ACC112 (cell line): ENCODE measurements around the gene PVR.
"Not testable (repeated sequence)": the region's sequence is repeated elsewhere in the genome, so short reads cannot be mapped to it uniquely, and the experiment has no call there.

ENCODE experiments used
- H2AFZ ChIP-seq: fragments of 200-600 bp; sonication (generic); one replicate; pipeline ENCODE4 v1.6.0; 2017; ENCODE audit warnings: antibody characterized with exemption, low read length; ENCODE audit not compliant: unreplicated experiment
- H3K27ac ChIP-seq: fragments of 200-600 bp; sonication (generic); 2 replicates; pipeline ENCODE4 v1.5.1; 2014; ENCODE audit warnings: low read depth, mild to moderate bottlenecking, antibody characterized with exemption, low read length, moderate library complexity
- H3K27me3 ChIP-seq: fragments of 200-600 bp; sonication (generic); 2 replicates; pipeline ENCODE4 v1.6.1; 2014; ENCODE audit warnings: mild to moderate bottlenecking, antibody characterized with exemption, low read length, moderate library complexity, mixed read lengths; ENCODE audit not compliant: insufficient read depth
- H3K36me3 ChIP-seq: fragments of 200-600 bp; sonication (generic); 2 replicates; pipeline ENCODE4 v1.6.1; 2016; ENCODE audit warnings: mild to moderate bottlenecking, antibody characterized with exemption, low read length, moderate library complexity, mixed read lengths; ENCODE audit not compliant: insufficient read depth
- H3K4me1 ChIP-seq: fragments of 200-600 bp; sonication (generic); one replicate; pipeline ENCODE4 v1.6.1; 2016; ENCODE audit warnings: low read length, mixed read lengths; ENCODE audit not compliant: insufficient read depth, unreplicated experiment, control insufficient read depth
- H3K4me3 ChIP-seq: fragments of 200-600 bp; sonication (generic); 2 replicates; pipeline ENCODE4 v1.5.1; 2014; ENCODE audit warnings: mild to moderate bottlenecking, low read depth, low read length
- H3K79me2 ChIP-seq: fragments of 200-600 bp; sonication (generic); one replicate; pipeline ENCODE4 v1.6.0; 2016; ENCODE audit warnings: low read length; ENCODE audit not compliant: control insufficient read depth, unreplicated experiment, insufficient read depth

The PVR gene

DNA sequence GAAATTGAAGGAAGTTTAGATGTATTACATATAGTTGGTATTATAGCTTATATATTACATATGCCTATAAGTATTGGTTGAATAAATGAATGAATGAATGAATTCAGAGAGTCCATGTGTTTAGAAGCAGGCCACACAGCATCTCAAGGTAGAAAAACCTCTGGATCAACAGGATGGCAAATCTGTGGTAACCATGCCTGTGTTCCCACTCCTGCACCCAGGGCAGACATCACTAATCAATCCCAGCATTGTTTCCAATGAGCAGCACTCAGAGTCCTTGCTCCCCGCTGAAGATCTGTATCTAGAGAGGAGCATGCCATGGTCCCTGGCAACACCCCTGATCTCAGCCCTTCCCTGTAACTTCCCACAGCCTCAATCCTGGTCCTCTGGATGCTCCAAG, 28.5 kb downstream of the PVR start:
- Histone ChIP-seq H3K79me2 (no peaks in the 10 kb centered on the region), H3K4me1 (peaks cover 4% of the 10 kb centered on the region), H3K27ac (no peak overlapping the region), H3K36me3 (no peaks in the 10 kb centered on the region), H3K27me3 (no peaks in the 10 kb centered on the region), H3K4me3 (no peak overlapping the region), H2AFZ (no peak overlapping the region)

DNA sequence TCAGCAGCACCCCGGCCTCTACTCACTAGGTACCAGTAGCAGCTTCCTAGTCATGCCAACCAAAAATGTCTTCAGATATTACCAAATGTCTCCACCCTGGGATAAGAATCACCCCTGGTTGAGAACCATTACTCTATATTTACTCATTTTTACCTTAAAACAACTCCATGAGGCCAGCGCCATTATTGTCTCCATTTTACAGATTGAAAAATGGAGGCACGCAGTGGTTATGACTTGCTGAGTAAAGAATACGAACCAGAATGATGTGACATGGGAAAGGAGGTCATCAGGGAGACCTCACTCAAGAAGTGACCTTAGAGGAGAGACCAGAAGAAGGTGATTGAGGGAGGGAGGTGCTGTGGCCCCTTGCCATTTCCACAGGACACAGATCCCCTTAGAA, 29.8 kb downstream of the PVR start:
- Histone ChIP-seq H3K4me1 (peaks cover 7% of the 10 kb centered on the region), H3K27ac (no peak overlapping the region), H3K4me3 (no peak overlapping the region), H3K79me2 (no peaks in the 10 kb centered on the region), H3K27me3 (no peaks in the 10 kb centered on the region), H3K36me3 (no peaks in the 10 kb centered on the region), H2AFZ (no peak overlapping the region)

DNA sequence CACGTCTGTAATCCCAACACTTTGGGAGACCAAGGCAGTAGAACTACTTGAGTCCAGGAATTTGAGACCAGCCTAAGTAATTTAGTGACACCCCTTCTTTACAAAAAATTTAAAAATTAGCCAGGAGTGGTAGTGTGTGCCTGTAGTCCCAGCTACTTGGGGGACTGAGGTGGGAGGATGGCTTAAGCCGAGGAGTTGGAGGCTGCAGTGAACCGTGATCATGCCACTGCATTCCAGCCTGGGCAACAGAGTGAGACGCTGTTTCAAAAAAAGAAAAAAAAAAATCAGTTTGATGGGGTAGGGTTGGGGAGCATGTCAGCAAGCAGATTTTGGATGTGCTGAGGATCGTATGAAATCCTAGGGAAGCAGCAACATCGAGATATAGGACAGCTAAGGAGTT, 31.8 kb downstream of the PVR start:
- Histone ChIP-seq H3K79me2 (no peaks in the 10 kb centered on the region), H3K27me3 (no peaks in the 10 kb centered on the region), H2AFZ (no peak overlapping the region), H3K4me3 (no peak overlapping the region), H3K36me3 (no peaks in the 10 kb centered on the region), H3K4me1 (peaks cover 7% of the 10 kb centered on the region), H3K27ac (no peak overlapping the region)

DNA sequence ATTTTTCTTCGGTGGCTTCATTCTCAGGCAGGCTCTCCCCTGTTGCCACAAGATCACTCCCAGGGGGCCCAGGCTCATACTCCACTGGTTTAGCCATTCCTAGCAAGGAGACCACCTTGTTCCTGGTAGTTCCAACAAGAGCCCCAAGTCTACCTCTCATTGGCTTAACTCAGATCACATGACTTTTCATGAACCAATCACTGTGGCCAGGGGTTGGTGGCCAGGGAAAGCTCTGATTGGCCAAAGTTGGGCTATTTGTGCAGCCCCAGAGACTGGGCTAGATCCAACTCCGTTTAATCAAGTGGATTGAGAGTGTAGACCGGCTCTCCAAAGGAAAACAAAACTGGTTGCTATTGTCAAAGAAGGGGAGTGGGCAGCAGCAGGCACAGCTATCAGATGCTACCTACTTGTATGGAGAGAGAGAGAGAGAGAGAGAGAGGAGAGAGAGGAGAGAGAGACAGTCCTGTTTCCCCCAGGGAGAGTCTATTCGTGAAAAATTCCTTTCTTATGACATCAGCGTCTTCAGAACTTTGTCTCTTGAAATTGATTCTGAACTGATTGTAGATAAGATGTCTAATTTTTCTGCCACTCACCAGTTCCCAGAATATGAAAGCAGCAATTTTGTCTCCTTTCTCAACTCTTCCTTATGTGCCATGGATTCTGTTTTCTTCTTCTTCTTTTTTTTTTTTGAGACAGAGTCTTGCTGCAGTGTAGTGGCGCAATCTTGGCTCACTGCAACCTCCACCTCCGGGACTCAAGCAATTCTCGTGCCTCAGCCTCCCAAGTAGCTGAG, 33.5 kb downstream of the PVR start:
- Histone ChIP-seq H2AFZ (no peak overlapping the region), H3K4me1 (peaks cover 7% of the 10 kb centered on the region), H3K4me3 (no peak overlapping the region), H3K36me3 (no peaks in the 10 kb centered on the region), H3K27me3 (no peaks in the 10 kb centered on the region), H3K27ac (peak overlapping the region; percentile 53), H3K79me2 (no peaks in the 10 kb centered on the region)

DNA sequence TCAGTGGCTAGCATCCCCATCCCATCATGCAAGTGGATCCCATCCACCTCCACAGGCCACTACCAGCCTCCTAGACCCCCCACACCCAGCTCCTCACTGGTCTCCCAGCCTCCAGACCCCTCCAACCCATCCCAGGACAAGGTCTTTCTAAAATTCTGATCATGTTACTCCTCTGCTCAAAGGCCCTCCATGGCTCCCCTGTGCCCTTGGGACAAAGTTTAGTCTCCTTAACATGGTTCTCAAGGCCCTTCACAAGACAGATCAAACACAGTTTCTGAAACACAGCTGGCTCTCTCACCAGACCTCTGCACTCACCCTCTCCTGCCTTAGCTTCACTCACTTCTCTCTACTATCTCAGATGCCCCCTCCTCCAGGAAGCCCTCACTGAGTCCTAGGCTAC, 36.8 kb downstream of the PVR start:
- peaks cover 14% of the 10 kb centered on the region for H3K4me1 ChIP-seq
- no peak overlapping the region for H2AFZ ChIP-seq
- H3K79me2 ChIP-seq, result no peaks in the 10 kb centered on the region
- no peak overlapping the region for H3K27ac ChIP-seq
- no peaks in the 10 kb centered on the region for H3K27me3 ChIP-seq
- H3K4me3 ChIP-seq, result no peak overlapping the region
- H3K36me3 ChIP-seq, result no peaks in the 10 kb centered on the region

DNA sequence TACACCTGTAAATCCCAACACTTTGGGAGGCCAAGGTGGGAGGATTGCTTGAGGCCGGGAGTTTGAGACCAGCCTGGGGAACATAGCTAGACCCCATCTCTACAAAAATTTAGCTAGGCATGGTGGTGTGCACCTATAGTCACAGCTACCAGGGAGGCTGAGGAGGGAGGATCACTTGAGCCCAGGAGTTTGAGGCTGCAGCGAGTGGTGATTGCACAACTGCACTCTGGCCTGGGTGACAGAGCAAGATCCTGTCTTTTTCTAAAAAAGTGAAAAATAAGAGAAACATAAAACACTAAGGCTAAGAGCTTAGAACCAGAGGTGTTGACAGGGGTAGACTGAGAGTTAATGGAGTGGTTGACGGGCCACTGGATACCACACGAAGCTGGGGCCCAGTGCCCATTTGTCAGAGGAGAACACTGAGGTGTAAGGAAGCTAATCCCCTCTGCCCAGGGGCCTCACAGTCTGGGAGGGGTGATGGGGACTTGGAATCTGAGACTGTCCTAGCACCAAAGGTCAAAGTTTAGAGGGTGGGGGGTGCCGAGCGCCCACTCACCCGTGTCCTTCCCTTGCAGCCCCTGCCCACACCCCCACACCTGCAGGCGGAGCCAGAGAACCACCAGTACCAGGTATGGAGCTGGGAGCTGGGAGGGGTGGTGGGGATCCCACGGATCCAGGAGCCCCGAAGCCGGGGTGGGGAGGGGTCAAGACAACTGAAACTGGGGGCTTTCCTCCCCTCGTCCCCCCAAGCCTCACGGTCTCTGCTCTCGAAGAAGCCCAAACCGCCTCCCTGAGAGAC, 38.5 kb downstream of the PVR start:
- Histone ChIP-seq H2AFZ (no peak overlapping the region), H3K27ac (no peak overlapping the region), H3K4me3 (no peak overlapping the region), H3K27me3 (no peaks in the 10 kb centered on the region), H3K4me1 (peaks cover 16% of the 10 kb centered on the region), H3K36me3 (no peaks in the 10 kb centered on the region), H3K79me2 (no peaks in the 10 kb centered on the region)

DNA sequence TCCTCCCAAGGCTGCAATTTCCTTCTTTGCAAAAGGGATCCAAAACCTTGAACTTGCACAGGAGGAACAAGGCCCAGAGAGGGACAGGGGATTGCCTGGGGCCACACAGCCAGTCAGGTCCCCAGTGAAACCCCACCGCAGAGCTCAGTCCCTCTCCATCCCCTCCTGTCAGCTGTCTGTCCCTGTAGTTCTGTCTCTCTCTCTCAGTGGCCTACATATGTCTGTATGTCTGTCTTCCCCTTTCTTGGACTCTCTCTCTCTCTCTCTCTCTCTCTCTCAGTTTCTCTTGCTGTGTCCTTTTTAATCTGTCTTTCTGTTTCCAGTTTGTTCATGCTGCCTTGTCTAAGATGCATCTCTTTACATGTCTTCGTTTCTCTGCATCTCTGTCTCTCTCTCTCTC, 39.1 kb downstream of the PVR start:
- peaks cover 12% of the 10 kb centered on the region for H3K4me1 ChIP-seq
- no peaks in the 10 kb centered on the region for H3K79me2 ChIP-seq
- no peaks in the 10 kb centered on the region for H3K27me3 ChIP-seq
- H3K4me3 ChIP-seq, result no peak overlapping the region
- H2AFZ ChIP-seq, result no peak overlapping the region
- no peak overlapping the region for H3K27ac ChIP-seq
- no peaks in the 10 kb centered on the region for H3K36me3 ChIP-seq

DNA sequence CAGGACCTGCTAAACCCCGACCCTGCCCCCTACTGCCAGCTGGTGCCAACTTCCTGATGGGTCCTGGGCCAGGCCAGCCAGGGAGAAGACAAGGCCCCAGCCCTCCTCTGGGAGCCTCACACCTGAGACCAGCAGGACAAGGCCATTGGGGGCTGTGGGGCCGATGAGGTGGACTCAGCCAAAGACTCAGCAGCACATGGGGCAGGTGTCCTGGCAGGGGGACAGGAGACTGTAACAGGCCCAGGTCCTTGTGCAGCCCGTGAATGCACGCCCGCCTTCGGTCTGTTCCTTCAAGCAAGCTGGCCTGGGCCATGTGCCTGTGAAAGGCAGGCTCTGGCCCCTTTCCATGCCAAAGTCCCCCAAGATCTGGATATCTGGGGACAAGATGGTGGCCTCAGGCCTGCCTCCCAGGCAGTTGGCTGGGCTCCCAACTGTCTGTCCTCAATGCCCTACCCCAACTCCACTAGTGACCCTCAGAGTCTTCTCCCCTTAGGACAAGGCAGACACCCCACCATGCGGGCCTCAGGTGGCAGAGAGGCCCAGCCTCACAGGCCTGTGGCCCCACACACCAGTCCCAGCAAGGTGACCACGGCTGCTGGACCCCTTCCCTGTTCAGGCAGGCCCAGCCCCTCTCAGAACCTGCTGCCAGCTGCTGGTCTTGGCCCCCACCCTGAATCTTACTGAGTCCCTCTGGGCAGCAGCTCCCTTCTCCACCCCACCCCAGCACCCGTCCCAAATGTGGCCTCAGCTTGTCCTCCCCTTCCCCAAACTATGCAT, 39.9 kb downstream of the PVR start:
- no peak overlapping the region for H2AFZ ChIP-seq
- peaks cover 12% of the 10 kb centered on the region for H3K4me1 ChIP-seq
- H3K27ac ChIP-seq, result no peak overlapping the region
- no peaks in the 10 kb centered on the region for H3K27me3 ChIP-seq
- H3K79me2 ChIP-seq, result no peaks in the 10 kb centered on the region
- no peak overlapping the region for H3K4me3 ChIP-seq
- no peaks in the 10 kb centered on the region for H3K36me3 ChIP-seq

DNA sequence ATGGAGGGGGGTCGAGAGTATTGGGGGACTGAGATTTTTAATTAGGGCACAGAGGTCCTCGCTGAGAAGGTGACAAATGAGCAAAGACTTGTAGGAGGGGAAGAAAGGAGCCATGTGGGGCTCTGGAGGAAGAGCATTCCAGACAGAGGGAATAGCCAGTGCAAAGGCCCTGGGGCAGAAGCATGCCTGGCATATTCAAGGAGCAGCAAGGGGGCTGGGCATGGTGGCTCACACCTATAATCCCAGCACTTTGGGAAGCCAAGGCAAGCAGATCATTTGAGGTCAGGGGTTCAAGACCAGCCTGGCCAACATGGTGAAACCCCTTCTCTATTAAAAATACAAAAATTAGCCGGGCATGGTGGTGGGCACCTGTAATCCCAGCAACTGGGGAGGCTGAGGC, 40.7 kb downstream of the PVR start:
- H3K27me3 ChIP-seq, H3K36me3 ChIP-seq, H3K79me2 ChIP-seq, H2AFZ ChIP-seq, H3K4me3 ChIP-seq: not testable (repeated sequence)
- Histone ChIP-seq H3K27ac (peak overlapping the region; percentile 87), H3K4me1 (peaks cover 12% of the 10 kb centered on the region)

DNA sequence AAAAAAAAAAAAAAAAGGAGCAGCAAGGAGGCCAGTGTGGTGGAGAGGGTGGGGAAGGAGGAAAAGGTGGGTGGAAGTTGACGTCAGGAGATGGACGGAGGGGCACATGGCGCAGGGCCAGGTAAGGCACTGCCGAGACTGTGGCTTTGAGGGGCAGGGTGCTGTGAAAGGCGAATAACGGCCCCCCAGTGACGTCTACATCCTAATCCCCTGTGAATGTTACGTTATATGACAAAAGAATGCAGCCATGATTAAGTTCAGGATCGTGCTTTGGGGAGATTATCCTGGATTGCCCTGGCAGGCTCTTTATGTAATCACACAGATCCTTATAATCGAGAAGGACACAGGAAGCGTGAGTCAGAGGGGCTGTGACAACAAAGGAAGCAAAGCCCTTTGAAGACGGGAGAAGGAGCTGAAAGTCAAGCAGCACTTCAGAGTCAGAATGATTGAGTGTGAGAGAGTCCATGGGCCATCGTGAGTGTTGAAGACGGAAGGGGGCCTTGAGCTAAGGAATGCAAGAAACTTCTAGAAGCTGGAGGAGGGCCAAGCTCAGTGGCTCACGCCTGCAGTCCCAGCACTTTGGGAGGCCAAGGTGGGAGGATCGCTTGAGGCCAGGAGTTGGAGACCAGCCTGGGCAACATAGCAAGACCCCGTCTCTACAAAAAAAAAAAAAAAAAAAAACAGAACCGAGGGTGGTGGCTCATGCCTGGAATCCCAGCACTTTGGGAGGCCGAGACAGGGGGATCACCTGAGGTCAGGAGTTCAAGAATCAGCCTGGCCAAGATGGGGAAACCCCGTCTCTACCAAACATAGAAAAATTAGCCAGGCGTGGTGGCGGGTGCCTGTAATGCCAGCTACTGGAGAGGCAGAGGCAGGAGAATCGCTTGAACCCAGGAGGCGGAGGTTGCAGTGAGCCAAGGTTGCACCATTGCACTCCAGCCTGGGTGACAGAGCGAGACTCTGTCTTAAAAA, 41.5 kb downstream of the PVR start:
- Histone ChIP-seq H3K27ac (peak overlapping the region; percentile 87), H3K36me3 (no peaks in the 10 kb centered on the region), H3K4me3 (no peak overlapping the region), H2AFZ (peak overlapping the region; percentile 60), H3K79me2 (no peaks in the 10 kb centered on the region), H3K27me3 (no peaks in the 10 kb centered on the region), H3K4me1 (peaks cover 12% of the 10 kb centered on the region)
